GM12872 (cell line): ENCODE results near the gene ACTL9.

Experiments used
- TF ChIP-seq, protein P1 (sequence below): IDR thresholded peaks from 3 replicates; pipeline ENCODE4 v1.5.1; 2011; ENCODE audit warnings: low read depth, mild to moderate bottlenecking, low read length, moderate library complexity; ENCODE audit not compliant: insufficient read depth

ACTL9 gene

DNA sequence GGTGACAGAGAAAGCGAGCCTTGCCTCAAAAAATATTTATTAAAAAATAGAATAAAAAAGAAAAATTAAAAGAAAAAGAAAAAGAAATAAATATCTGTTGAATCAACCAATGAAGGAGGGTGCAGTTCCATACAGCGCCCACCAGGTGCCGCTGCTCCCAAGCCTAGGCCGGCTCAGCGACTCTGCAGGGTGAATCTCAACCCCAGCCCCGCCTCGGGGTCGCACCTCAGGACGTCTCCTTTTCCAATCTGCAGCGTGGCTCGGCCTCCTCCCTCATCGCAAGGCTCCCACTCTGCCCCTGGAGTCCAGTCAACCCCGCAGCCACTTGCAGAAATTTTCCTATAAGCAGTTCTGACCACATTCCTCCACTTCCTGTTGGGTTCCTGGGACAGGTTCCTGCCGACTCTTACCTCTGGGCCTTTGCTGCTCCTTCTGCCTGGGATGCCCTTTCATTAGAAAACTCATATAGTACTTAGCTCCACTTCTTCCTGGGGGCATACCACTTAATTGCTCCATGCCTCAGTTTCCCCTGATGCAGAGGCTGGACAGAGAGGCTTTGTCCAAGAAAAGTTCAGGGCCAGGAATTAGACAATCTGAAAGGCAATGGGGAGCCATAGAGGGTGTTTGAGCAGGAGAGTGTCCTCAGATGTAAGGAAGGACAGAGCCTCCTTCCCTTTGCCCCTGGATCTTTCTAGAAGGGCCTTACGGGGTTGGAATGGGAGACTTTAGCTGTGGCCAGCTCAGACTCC is 43.8 kb downstream of the ACTL9 start:
- TF ChIP-seq, protein P1, sequence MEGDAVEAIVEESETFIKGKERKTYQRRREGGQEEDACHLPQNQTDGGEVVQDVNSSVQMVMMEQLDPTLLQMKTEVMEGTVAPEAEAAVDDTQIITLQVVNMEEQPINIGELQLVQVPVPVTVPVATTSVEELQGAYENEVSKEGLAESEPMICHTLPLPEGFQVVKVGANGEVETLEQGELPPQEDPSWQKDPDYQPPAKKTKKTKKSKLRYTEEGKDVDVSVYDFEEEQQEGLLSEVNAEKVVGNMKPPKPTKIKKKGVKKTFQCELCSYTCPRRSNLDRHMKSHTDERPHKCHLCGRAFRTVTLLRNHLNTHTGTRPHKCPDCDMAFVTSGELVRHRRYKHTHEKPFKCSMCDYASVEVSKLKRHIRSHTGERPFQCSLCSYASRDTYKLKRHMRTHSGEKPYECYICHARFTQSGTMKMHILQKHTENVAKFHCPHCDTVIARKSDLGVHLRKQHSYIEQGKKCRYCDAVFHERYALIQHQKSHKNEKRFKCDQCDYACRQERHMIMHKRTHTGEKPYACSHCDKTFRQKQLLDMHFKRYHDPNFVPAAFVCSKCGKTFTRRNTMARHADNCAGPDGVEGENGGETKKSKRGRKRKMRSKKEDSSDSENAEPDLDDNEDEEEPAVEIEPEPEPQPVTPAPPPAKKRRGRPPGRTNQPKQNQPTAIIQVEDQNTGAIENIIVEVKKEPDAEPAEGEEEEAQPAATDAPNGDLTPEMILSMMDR, result peak; percentile 90

DNA sequence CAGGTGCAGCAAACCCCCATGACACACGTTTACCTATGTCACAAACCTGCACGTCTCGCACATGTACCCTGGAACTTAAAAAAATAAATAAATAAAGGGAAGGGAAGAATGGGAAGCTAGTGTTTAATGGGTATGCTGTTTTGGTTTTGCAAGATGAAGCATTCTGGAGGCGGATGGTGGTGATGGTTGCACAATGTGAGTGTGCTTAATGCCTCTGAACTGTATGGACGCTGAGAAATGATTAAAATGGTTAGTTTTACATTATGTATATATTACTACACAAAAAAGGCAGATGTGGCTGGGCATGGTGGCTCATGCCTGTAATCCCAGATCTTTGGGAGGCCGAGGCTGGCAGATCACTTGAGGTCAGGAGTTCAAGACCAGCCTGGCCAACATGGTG is 50.4 kb downstream of the ACTL9 start:
- TF ChIP-seq, protein P1, result no peak
